Hematopoietic multipotent progenitor cell treated with erythropoietin and hydrocortisone succinate and interleukin-3 and kit ligand, for 8 days (in vitro differentiated cells): ENCODE results near the gene PSME3IP1.
"Not testable (repeated sequence)": the region's sequence is repeated elsewhere in the genome, so short reads cannot be mapped to it uniquely, and the experiment has no call there.

ENCODE experiments used
- DNase-seq: peaks from one replicate; pipeline ENCODE4 v3.0.0-alpha.2; 2015

Gene PSME3IP1

DNA sequence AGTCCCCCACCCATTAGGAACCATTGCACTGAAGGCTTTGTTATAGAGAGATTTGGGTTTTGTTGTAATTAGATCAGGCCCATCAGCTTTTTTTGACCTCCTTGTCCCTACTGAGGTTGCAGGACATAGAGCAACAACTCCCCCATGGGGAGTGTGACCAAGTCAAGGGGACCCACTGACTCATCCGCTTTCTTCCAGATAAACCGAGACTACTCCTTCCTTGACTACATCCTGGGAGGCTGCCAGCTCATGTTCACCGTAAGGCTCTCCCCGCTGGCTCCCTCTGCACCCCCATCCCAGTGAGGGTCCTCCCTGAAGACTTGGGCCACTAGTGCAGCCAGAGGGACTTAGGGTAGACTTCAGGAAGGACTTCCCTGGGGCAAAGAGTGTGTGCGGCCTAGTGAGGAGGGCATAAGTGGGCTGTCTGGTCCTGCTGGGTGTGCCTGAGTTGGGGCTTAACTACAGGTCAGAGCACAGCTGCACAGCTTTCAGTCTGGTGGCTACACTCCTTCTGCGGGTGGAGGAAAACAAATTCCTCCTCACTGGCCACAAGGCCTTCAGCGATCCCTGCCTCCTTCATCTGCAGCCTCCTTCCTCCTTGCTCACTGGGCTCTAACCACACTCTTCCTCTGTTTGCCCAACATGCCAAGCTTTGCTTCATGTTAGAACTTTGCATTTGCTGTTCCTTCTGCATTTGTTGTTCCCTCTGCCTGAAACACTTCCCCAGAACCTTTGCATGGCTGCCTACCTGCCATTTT is 62.4 kb downstream of the PSME3IP1 start:
- no peak for DNase-seq

DNA sequence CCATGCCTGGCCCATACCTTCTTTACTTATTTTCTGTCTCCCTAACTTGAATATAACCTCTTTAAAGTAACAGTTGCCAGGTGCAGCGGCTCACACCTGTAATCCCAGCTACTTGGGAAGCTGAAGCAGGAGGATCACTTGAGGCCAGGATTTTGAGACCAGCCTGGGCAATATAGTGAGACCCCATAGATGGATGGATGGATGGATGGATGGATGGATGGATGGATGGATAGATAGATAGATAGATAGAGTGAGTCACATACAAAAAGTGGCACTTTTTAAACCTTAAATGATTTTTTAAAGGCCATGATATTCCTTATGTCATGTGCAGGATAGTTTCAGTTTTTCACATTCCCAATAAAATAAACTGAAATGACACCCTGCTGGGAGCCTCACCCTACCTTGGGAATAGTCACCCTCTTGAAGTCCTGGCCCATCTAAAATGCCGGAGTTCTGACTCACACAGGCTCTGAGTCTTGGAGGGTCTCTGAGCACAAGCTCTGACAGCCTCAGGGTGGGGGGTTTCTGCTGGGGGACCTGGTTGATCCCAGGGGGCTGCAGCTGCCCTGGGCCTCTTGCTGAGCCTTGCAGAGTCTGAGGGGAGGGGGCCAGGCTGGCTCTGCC is 67.3 kb downstream of the PSME3IP1 start:
- DNase-seq, result no peak

DNA sequence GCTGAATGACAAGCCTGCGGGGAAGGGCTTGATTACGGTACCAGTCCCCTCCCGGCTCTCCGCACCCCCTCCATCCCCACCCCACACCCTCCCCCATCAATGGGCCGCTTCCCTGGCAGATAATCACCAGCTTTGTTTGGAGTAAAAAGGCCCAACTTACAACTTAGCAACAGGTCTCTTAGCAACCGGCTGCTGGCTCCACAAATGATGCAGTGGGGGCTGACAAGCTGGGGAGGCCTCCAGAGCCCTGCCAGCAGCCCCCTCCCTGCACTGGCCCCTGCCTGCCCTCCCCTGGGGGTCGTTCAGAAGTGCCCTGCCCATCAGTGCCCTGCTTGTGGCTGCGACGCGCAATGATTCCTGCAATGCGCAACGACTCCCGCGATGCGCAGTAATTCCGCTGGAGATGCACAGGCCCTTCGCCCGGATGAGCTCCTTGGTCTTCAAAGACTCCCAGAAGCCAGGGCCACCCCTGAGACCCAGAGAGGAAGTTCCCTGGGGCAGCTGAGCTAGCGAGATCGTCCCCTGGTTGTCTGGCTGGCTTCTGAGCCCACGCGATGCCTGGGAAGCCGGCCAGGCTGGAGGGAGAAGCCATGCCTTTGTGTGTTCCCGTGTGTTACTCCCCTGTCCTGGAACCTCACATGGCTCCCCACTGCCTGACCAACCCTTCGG is 70.2 kb downstream of the PSME3IP1 start:
- DNase-seq, result no peak

GRCh38 chr16:57115168-57115513 is 70.7 kb downstream of the PSME3IP1 start:
- no peak for DNase-seq

- DNase-seq, result no peak
Measured at GRCh38 chr16:57113664-57114063, 72.2 kb downstream of the PSME3IP1 start.

DNA sequence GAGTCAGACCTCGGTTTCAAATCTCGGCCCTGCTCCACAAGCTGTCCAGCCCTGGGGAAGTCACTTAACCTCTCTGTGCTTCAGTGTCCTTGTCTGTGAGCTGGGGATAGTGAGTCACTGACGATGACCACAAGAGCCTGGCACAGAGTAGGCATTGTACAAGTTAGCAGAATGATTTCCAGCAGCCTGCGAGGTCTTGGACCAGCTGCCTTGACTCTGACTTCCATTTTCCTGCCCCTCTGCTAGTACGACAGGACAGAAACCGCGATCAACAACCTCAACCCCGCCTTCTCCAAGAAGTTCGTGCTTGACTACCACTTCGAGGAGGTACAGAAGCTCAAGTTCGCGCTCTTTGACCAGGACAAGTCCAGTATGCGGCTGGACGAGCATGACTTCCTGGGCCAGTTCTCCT is 72.8 kb downstream of the PSME3IP1 start:
- no peak for DNase-seq

GRCh38 chr16:57112403-57113041 is 73.3 kb downstream of the PSME3IP1 start:
- DNase-seq, result no peak

DNA sequence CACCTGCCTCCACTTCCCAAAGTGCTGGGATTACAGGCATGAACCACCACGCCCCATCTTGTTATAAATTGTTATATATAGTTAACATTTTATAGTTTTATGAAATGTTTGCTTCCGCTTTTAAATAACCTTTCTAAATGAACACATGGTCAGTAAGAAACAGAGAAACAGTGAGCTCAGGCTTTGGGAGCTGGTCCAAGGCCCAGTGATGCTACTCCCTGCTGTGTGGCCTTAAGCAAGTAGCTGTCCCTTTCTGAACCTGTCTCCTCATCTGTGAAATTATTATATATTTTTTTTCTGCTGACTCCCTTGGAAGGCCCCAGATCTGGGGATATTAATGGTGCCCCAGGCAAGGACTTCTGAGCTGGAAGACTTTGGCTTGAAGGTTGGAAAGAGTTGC is 74.4 kb downstream of the PSME3IP1 start:
- DNase-seq, result no peak

GRCh38 chr16:57110937-57111336 is 74.9 kb downstream of the PSME3IP1 start:
- DNase-seq, result no peak

DNA sequence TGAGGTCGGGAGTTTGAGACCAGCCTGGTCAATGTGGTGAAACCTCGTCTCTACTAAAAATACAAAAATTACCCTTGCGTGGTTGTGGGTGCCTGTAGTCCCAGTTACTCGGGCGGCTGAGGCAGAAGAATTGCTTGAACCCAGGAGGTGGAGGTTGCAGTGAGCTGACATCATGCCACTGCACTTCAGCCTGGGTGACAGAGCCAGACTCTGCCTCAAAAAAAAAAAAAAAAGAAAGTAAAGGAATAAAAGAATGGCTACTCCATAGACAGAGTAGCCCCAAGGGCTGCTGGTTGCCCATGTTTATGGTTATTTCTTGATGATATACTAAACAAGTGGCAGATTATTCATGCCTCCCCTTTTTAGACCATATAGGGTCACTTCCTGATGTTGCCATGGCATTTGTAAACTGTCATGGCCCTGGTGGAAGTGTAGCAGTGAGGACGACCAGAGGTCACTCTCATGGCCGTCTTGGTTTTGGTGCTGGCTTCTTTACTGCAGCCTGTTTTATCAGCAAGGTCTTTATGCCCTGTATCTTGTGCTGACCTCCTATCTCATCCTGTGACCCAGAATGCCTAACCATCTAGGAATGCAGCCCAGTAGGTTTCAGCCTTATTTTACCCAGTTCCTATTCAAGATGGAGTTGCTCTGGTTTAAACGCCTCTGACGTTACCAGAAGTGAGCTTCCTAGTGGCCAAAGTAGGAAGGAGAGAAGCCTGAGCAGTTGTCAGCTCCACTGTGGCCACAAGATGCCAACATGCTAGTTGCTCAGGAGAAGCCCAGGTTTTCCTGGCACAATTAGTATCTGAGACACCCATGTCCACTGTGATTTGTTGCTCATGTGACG is 76.4 kb downstream of the PSME3IP1 start:
- DNase-seq, result not testable (repeated sequence)

DNA sequence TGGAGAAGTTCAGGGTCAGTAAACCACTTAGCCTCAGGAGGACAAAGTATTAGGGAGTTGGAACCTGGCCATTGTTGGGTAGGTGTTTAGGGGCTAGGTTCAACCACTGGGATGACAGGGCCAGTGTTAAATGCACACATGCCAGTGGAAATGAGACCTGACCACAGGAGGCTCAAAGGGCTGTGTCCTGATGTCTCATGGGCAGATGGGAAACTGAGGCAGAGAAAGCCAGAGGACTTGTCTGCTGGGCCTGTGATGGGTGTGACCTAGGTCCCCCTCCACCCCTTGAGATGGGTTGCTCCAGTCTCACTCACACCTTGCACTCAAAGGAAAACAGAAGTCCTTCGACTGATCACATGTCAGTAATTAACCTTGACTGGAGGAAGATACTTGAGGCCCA is 77.4 kb downstream of the PSME3IP1 start:
- no peak for DNase-seq

DNA sequence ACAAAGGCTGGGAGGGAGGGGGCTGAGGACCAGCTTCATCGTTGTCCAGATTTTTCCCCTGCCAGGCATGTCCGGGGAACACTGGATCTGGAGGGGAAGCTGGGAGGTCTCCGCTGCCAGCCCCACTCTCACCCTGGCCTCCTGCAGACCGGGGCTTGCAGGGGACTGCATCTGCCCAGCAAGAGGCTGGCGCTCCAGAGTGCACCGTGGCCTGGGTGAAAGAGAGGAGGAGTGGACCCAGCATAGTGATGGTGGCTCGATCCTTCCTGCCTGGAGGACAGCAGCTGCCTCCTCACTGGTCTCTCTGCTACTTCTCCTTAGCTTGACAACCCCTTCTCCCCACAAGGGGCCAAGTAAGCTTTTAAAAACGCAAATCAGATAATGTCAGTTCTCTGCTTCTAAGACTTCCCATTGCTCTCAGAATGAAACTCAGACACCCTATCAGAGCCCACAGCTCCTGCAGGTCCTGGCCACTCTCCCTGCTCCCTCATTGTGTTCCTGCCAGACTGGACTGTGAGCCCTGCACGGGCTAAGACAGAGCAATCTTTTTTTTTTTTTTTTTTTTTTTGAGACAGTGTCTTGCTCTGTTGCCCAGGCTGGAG is 78.4 kb downstream of the PSME3IP1 start:
- DNase-seq, result no peak

GRCh38 chr16:57106767-57107166 is 79.1 kb downstream of the PSME3IP1 start:
- DNase-seq, result no peak

DNA sequence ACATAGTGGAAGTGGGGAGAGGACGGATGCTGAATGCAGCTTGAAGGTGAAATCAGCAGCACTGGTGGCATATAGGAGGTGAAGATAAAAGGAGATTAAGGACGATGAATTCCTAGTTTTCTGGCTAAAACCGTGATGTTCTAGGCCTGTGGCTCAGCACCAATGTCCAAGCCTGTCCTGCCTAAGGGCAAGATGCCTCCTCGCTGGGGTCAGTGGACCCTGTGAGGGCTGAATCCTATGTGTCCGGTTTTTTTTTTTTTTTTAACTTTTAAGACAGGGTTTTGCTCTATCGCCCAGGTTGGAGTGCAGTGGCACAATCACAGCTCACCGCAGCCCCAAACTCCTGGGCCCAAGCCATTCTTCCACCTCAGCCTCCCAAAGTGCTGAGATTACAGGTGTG is 80.7 kb downstream of the PSME3IP1 start:
- no peak for DNase-seq

- DNase-seq, result no peak
Measured at GRCh38 chr16:57104706-57105105, 81.1 kb downstream of the PSME3IP1 start.

GRCh38 chr16:57102888-57103851 is 82.7 kb downstream of the PSME3IP1 start:
- DNase-seq, result no peak
